GM21381 (cell line): ENCODE data around the gene ZNF488.

Experiments used
- ATAC-seq: cut with Tn5 transposase; IDR thresholded peaks from one replicate; pipeline ENCODE4 v1.9.1; 2021; ENCODE audit warnings: mild to moderate bottlenecking, moderate library complexity; ENCODE audit not compliant: unreplicated experiment

Gene ZNF488

DNA sequence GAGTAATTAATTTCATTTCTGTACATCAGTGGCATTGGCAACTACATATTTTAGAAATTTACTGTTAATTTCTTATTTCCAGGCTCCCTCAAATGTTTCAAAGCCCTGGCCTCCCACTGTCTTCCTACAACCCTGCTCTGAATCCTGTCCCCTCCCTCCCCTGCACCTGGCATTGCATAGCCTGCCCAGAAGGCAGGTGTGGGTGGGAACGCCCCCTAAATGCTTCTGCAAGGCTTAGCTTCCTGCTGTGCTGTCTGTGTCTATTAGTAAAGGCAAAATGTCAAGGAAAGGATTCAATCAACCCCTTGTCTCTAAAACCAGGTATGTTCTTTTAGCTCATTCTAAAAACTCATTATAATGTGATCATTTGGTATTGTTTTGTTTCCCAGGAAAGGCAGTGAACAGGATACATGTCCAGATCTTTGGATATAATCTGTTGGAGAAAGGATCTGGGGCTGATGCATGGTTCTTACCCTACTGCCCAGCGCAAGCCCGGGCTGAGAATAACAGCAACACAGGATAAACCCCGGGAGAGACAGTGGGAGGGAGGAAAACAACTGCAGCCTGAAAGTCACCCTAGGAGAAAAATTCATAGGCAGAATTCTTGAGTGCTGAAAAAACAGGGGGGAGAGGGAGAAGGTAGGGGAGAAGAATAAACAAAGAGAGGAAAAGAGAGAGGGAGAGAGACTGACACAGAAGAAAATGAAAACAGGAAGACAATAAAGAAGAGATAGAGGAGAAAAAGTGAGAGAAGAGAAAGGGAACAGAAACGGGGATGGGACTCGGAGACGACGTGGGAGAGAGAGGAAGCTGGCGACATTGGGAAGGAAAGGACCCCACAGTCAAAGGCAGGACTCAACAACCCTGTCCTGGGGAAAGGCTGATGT lies 589 bp downstream of the ZNF488 start:
- ATAC-seq, result no peak

GRCh38 chr10:47381427-47382379 lies 2.4 kb downstream of the ZNF488 start:
- no peak for ATAC-seq

DNA sequence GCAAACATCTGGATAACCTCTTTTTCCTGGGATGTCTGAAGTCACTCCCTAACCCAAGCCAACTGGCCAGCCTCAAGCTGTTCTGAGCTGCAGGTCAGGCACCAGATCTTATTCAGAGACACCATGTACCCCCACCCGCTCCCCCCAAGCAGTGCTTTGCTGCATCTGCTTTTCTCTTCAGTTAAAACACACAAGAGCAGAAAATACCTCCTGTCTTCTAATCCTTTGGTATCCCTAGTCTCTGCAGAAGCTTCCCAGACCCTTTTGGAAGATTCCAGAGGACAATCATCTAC lies 3.0 kb downstream of the ZNF488 start:
- ATAC-seq, result no peak

DNA sequence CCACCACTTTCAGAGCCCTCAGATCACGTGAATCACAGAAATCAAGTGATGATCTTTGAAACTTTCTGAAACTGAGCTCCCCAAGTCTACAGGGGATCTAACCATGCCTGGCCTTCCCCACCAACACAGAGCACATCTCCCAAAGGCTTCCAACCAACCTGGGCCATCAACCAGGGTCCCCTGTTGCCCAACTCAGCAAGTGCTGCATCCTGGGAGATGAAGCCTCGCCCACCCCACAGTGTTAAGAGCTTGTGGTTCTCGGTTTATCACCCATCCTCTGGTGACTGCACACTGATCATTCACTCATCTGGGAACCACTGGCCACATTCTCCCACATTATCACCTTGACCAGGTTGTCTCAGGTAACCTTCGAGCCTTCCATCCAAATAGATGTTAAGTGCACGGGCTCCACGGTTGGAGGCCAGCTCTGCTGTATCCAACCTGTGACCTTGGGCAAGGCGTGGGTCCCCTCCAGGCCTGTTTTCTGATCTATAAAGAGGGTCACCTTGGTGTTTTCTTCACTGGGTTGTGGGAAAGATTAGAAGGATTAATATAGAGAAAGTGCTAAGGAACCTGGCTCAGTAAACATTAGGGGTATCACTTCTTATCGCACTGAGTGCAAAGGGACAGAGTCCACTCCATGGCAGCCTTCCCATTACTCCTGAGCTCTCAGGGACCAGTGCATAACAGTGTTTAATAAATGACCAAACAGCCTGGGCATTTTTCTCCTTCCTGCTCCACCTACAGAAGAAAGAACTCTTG lies 3.6 kb downstream of the ZNF488 start:
- no peak for ATAC-seq

- ATAC-seq, result no peak
Measured at GRCh38 chr10:47379901-47380300, 4.2 kb downstream of the ZNF488 start.

GRCh38 chr10:47379445-47379785 lies 4.7 kb downstream of the ZNF488 start:
- no peak for ATAC-seq

GRCh38 chr10:47378606-47379444 lies 5.3 kb downstream of the ZNF488 start:
- no peak for ATAC-seq

DNA sequence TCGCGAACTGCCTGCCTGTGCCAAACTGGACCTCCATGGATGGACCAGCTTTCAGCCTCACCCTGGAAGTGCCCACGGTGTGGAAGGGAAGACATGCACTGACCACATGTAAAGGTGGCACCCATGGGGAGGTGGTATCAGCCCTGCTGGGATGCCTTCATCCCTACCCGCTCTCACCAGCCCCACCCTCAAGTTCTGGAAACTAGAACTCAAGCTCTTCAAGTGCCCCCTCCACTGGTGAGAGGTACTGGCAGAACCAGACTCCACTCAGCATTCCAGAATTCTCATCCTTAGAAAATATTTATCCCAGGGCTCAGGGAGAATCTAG lies 5.9 kb downstream of the ZNF488 start:
- no peak for ATAC-seq

DNA sequence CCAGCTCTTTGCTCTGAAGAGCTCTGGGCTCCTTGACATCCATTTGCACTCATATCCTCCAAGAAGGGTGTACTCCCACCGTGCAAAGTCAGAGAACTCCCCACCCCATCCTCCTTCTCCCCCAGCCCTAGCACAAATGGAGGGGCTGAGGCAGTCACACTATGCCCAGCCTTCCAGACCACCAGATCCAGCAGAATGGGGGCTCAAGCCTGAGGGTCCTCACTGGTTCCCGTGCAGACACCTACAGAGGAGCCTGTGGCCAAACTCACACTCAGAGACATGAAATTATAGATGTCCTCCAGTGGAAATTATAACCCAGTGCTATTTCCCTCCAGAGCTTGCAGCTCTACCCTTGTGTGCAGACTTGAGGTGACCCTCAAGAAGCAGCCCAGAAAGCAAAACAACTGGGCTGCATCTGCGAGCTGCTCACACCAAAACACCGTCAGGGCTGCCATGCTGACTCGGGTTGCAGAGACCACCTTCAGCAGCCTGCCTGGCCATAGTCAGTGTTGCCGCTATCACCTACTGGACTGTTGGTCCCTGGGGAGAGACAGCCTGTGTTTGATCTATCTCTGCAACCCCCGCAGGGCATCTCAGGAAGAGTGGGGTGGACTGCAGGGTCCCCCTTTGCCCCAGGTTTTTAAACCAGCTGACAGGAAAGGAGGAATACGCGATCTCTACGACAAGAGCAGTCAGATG lies 7.4 kb downstream of the ZNF488 start:
- no peak for ATAC-seq

GRCh38 chr10:47374611-47375536 lies 9.2 kb downstream of the ZNF488 start:
- ATAC-seq, result no peak

GRCh38 chr10:47372726-47373125 lies 11.4 kb downstream of the ZNF488 start:
- ATAC-seq, result no peak

- no peak for ATAC-seq
Measured at GRCh38 chr10:47371629-47372485, 12.2 kb downstream of the ZNF488 start.

DNA sequence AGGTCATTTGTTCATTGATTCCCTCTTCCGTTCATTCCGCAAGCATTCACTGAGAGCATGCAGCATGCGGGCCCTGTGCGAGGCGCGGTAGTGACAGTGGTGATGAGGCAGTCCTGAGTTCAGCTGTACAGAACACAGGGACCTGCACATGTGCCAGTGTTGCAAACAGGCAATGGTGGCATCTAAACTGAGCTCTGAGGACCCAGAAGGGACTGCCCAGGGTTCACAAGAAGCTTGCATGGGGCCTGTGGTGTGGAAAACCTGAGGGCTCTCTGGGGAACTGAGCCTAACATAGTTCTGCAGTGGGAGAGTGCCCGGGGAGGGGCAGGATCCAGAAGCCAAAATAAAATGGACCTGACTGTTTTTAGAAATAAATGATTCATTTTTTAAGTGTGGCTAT lies 13.2 kb downstream of the ZNF488 start:
- no peak for ATAC-seq

- no peak for ATAC-seq
Measured at GRCh38 chr10:47370015-47370767, 13.9 kb downstream of the ZNF488 start.

- ATAC-seq, result no peak
Measured at GRCh38 chr10:47369251-47369894, 14.7 kb downstream of the ZNF488 start.

DNA sequence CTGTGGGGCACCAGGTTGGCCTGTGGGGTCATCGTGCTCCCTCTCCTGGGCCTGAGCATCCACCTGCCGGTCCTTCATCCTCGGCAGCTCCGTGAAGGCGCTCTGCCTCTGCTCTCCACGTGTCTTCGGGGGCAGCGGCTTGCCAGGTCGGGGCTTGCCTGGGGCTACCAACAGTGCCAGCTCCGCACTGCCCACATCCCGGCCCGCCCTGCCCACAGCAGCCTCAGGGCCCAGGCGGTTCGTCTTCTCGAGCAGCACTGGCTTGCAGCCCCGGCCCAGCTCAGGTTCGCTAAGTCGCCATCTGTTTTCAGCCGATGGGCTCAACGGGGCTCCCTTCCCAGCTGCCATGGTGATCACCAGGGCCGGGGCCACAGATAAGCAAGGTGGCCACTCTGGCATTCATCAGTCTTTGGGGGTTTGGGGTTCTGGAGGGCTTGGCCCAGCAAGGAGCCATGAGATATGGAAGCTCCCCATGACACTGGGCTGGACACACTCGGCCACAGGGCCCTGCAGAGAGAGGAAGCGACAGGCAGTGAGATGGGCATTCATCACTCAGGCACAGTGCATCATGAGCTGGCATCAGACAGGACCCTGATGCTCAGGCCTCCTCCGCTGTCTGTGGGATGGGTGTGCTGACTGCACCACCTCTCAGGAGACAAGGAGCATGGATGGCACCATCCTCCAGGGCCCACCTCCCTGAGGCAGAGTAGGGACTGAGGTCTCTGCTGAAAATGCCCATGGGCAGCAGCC lies 15.5 kb downstream of the ZNF488 start:
- no peak for ATAC-seq
